HepG2 (cell line): ENCODE data around the gene LRP1-AS. TPM values are rescaled to one million over a fixed set of nuclear protein-coding genes. Genes with fewer than 3 reads are reported as not detected.

ENCODE experiments used
- ATM ChIP-seq: fragments of 450-650 bp; IDR thresholded peaks from 2 replicates; pipeline ENCODE4 v1.7.1; 2017; ENCODE audit warnings: mild to moderate bottlenecking, borderline replicate concordance
- HMGXB4 ChIP-seq, 2 experiments: sonication (generic) in 1 of 2; formaldehyde crosslinking in 1 of 2; IDR thresholded peaks; 2 replicates each; pipeline versions ENCODE4 v1.4.0 to v1.6.1; 2018 to 2020; ENCODE audit warnings: missing genetic modification reagents in 2 of 2, borderline replicate concordance in 1 of 2, low read depth in 1 of 2, mild to moderate bottlenecking in 1 of 2, missing biosample characterization in 1 of 2
- HNRNPL ChIP-seq: fragments of 200-400 bp; formaldehyde crosslinking; IDR thresholded peaks from 2 replicates; pipeline ENCODE4 v1.6.1; 2017; ENCODE audit warnings: mild to moderate bottlenecking, low read depth, low read length
- KDM2A ChIP-seq: sonication (generic); formaldehyde crosslinking; IDR thresholded peaks from 2 replicates; pipeline ENCODE4 v1.4.0; 2020; ENCODE audit warnings: low read depth, missing genetic modification reagents, borderline replicate concordance
- MTA1 ChIP-seq: sonication (generic); formaldehyde crosslinking; IDR thresholded peaks from 2 replicates; pipeline ENCODE4 v1.4.0; 2020; ENCODE audit warnings: missing genetic modification reagents, mild to moderate bottlenecking, borderline replicate concordance
- PRPF4 ChIP-seq: fragments of 200-400 bp; formaldehyde crosslinking; IDR thresholded peaks from 2 replicates; pipeline ENCODE4 v1.6.1; 2016; ENCODE audit warnings: low read length, low read depth; ENCODE audit not compliant: poor library complexity, severe bottlenecking
- RAD21 ChIP-seq: fragments of 450-650 bp; formaldehyde crosslinking; IDR thresholded peaks from 2 replicates; pipeline ENCODE4 v1.5.0; 2020; ENCODE audit warnings: mild to moderate bottlenecking
- RBFOX2 ChIP-seq: fragments of 200-400 bp; formaldehyde crosslinking; IDR thresholded peaks from 2 replicates; pipeline ENCODE4 v1.6.1; 2017; ENCODE audit warnings: low read depth, mild to moderate bottlenecking, low read length
- STAG1 ChIP-seq: sonication (generic); formaldehyde crosslinking; IDR thresholded peaks from 2 replicates; pipeline ENCODE4 v1.4.0; 2020; ENCODE audit warnings: missing genetic modification reagents
- XRCC5 ChIP-seq: fragments of 200-400 bp; formaldehyde crosslinking; optimal IDR thresholded peaks from 2 replicates; pipeline ENCODE3; 2017; ENCODE audit warnings: mild to moderate bottlenecking, low read length
- ZBTB33 ChIP-seq: sonication (generic); formaldehyde crosslinking; IDR thresholded peaks from 2 replicates; pipeline ENCODE4 v1.4.0; 2020; ENCODE audit warnings: missing genetic modification reagents
- ZBTB38 ChIP-seq: sonication (generic); formaldehyde crosslinking; IDR thresholded peaks from 2 replicates; pipeline ENCODE4 v1.5.1; 2020; ENCODE audit warnings: mild to moderate bottlenecking, missing genetic modification reagents
- ZC3H13 ChIP-seq: sonication (generic); formaldehyde crosslinking; IDR thresholded peaks from 2 replicates; pipeline ENCODE4 v1.8.1; 2023; ENCODE audit warnings: mild to moderate bottlenecking, missing genetic modification reagents, moderate library complexity
- ZFP62 ChIP-seq: sonication (generic); formaldehyde crosslinking; IDR thresholded peaks from 2 replicates; pipeline ENCODE4 v1.4.0; 2020; ENCODE audit warnings: missing genetic modification reagents
- ZHX1 ChIP-seq: sonication (generic); formaldehyde crosslinking; IDR thresholded peaks from 2 replicates; pipeline ENCODE4 v1.8.1; 2022; ENCODE audit warnings: low read depth, mild to moderate bottlenecking, missing genetic modification reagents
- ZNF644 ChIP-seq: IDR thresholded peaks from 2 replicates; pipeline ENCODE4 v1.6.1; 2016; ENCODE audit warnings: low read depth
- ZNF687 ChIP-seq: sonication (generic); formaldehyde crosslinking; IDR thresholded peaks from 2 replicates; pipeline ENCODE4 v1.5.1; 2020; ENCODE audit warnings: mild to moderate bottlenecking, missing genetic modification reagents, moderate library complexity
- polyA plus RNA-seq, 8 experiments: library from polyadenylated mRNA; depleted of rRNA in 3 of 8; stranded (reverse) in 7 of 8; unstranded in 1 of 8; fragments of >200 nt; fragmentation: Illumina TruSeq in 4 of 8; extraction: Trizol in 4 of 8; gene quantifications; 2 replicates each; pipeline versions ENCODE4 v1.2.1 to v1.2.3, GENCODE V29; 2011 to 2016; ENCODE audit warnings: low read depth in 4 of 8, missing spikeins in 1 of 8, mixed read lengths in 1 of 8; ENCODE audit not compliant: insufficient read depth in 1 of 8
- total RNA-seq, 5 experiments: library from RNA; depleted of rRNA; stranded (reverse); fragments of >200 nt; fragmentation: Illumina TruSeq; extraction: Trizol; gene quantifications; 2 replicates each; pipeline ENCODE4 v1.2.3, GENCODE V29; 2016; ENCODE audit warnings: low read depth in 1 of 5

Gene LRP1-AS
- total and polyA plus RNA-seq, 2 of the 13 experiments (the other 11 are each of a cell fraction or from before 2014, with no cell fraction given) = 0.20 TPM; not detected in 1

GRCh38 chr12:57175428-57176138 lies 28.2 kb upstream of the LRP1-AS start (continued):
- TF ChIP-seq RAD21 (CRISPR knock-in tag) (peak; percentile 65), ZNF687 (CRISPR knock-in tag) (peak; percentile 59), HMGXB4 (CRISPR knock-in tag; IDR thresholded peaks at IDR 0.05; ENCODE audit: borderline replicate concordance in 1 of 2, low read depth in 1 of 2) (peak in 1 of 2 experiments; percentile 35; a peak in 1 of 4 replicates), ZBTB33 (CRISPR knock-in tag) (peak; percentile 100), ATM (no peak), ZC3H13 (CRISPR knock-in tag) (0 out of 2 replicates have a peak, but pooled peaks have one; percentile 33), ZBTB38 (CRISPR knock-in tag) (peak; percentile 100), ZHX1 (CRISPR knock-in tag) (0 out of 2 replicates have a peak, but pooled peaks have one; percentile 36), STAG1 (peak; percentile 47), RBFOX2 (peak; percentile 40; the same call in 1 of the 2 replicates), ZFP62 (CRISPR knock-in tag) (no peak), HNRNPL (0 out of 2 replicates have a peak, but pooled peaks have one; percentile 36), MTA1 (CRISPR knock-in tag) (peak; percentile 57; the same call in 1 of the 2 replicates), PRPF4 (peak; percentile 86), ZNF644 (no peak), KDM2A (CRISPR knock-in tag) (no peak), XRCC5 (peak; percentile 25)
